HG02852 (cell line): ENCODE data around the gene PRKCZ.

Source experiments
- ATAC-seq: cut with Tn5 transposase; IDR thresholded peaks from one replicate; pipeline ENCODE4 v1.9.1; 2021; ENCODE audit warnings: mild to moderate bottlenecking, moderate library complexity; ENCODE audit not compliant: unreplicated experiment

PRKCZ gene

GRCh38 chr1:2172551-2173146 is 122.4 kb downstream of the PRKCZ start:
- no peak for ATAC-seq

GRCh38 chr1:2173546-2174347 is 123.5 kb downstream of the PRKCZ start:
- no peak for ATAC-seq

GRCh38 chr1:2174348-2175054 is 124.3 kb downstream of the PRKCZ start:
- no peak for ATAC-seq

- ATAC-seq, result no peak
Measured at GRCh38 chr1:2175055-2175414, 124.8 kb downstream of the PRKCZ start.

GRCh38 chr1:2175681-2176454 is 125.7 kb downstream of the PRKCZ start:
- no peak for ATAC-seq

- no peak for ATAC-seq
Measured at GRCh38 chr1:2176615-2177014, 126.4 kb downstream of the PRKCZ start.

GRCh38 chr1:2177541-2177940 is 127.3 kb downstream of the PRKCZ start:
- no peak for ATAC-seq

GRCh38 chr1:2177946-2178538 is 127.8 kb downstream of the PRKCZ start:
- no peak for ATAC-seq

- no peak for ATAC-seq
Measured at GRCh38 chr1:2178875-2179274, 128.7 kb downstream of the PRKCZ start.

GRCh38 chr1:2179283-2180013 is 129.2 kb downstream of the PRKCZ start:
- no peak for ATAC-seq

- no peak for ATAC-seq
Measured at GRCh38 chr1:2180297-2181245, 130.4 kb downstream of the PRKCZ start.

GRCh38 chr1:2181271-2181670 is 131.1 kb downstream of the PRKCZ start:
- ATAC-seq, result no peak

- no peak for ATAC-seq
Measured at GRCh38 chr1:2181752-2182151, 131.5 kb downstream of the PRKCZ start.

- no peak for ATAC-seq
Measured at GRCh38 chr1:2182376-2182775, 132.2 kb downstream of the PRKCZ start.

GRCh38 chr1:2183937-2184334 is 133.7 kb downstream of the PRKCZ start:
- ATAC-seq, result no peak

- ATAC-seq, result no peak
Measured at GRCh38 chr1:2184531-2184930, 134.3 kb downstream of the PRKCZ start.

GRCh38 chr1:2184934-2185333 is 134.7 kb downstream of the PRKCZ start:
- ATAC-seq, result no peak

- no peak for ATAC-seq
Measured at GRCh38 chr1:2185880-2186855, 136.0 kb downstream of the PRKCZ start.
